GM12872 (cell line): Measurements from ENCODE around the gene SNAPC4.

Experiments used
- CTCF ChIP-seq: IDR thresholded peaks from 3 replicates; pipeline ENCODE4 v1.5.1; 2011; ENCODE audit warnings: low read depth, mild to moderate bottlenecking, low read length, moderate library complexity; ENCODE audit not compliant: insufficient read depth

SNAPC4 gene

DNA sequence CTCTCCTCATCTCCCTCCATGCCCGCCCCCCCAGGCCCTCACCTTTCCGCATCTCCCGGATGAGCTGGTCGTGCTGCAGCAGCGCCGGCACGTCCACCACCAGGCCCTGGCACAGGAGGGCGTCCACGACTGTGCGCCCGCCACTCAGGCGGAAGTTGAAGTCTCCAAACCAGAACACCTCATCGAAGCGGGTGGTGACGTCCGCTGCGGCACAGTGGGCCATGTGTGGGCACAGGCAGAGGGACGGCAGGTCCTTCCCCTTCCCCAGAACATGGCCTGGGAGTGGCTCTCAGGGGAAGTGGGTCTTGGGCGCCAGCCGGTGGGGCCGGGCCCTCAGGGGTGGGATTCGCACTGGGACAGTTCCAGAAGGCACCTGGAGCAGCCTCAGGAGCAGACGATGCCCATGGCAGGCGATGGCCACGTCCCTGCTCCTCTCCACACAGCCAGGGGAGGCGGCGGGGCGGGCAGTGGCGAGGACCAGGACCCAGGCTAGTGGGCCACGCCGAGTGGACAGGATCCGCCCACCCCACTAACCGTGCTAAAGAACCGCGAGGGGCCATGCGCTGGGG is 31.9 kb upstream of the SNAPC4 start:
- no peak for TF ChIP-seq CTCF

DNA sequence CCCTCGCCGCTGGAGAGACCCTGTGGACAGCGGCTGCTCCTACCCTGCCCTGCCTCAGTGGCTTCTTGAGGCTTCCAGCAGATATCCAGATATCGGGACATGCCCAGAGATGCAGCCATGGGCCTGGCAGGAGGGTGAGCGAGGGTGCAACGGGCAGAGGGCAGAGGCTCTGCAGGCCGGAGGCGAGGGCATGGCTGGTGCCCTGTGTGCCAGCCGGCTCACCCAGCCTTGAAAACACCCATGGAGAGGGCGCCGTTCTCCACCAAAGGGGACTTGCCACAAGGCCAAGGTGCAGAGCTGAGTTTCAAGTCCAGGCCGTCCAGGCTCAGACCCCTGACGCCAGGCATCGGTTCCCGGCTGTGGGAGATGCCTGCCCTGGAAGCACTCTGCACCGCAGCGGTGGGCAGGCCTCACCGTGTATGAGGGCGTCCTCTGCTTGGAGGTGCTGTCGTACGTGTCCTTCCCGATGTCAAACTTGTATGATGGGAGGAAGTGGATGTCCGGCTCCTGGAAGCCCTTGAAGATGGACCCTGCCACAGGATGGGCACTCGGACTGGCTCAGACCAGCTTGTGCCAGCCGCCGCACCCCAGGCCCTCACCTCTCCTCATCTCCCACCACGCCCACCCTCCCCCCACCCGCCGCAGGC is 30.7 kb upstream of the SNAPC4 start:
- TF ChIP-seq CTCF, result no peak

DNA sequence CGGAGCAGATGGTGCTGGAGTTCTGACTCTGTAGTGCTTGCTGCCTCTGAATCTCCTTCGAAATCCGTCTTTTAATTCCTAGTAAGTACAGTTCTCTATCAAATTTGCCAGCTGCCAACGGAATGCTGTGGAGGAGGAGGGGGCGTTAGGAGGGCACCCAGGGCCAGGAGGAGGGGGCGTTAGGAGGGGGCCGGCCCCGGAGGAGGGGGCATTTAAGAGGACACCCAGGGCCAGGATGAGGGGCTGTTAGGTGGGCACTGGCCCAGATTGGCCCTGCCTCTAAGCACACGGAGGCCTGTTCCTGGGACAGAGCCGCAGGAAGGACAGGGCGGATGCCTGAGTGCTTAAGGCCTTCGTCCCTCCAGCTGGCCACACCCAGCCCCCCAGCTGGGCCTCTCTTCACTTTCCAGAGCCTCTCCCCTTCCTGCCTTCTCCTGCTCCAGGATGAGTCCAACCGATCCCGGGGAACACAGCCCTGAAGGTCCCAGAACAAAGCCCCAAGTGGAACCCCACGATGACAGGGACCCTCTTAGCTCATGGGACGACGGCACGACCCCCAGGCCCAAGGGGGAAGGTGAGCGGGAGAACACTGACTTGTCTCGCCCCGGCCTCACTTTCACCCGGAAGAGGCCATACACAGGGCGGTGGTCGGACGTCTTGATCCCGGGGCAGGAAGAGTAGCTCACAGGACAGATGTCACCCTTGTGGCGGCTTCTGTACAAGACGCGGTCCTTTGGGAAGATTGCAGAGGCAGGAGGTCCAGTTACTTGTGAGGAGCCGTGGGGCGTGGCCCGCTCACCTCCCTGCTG is 29.9 kb upstream of the SNAPC4 start:
- TF ChIP-seq CTCF, result no peak

DNA sequence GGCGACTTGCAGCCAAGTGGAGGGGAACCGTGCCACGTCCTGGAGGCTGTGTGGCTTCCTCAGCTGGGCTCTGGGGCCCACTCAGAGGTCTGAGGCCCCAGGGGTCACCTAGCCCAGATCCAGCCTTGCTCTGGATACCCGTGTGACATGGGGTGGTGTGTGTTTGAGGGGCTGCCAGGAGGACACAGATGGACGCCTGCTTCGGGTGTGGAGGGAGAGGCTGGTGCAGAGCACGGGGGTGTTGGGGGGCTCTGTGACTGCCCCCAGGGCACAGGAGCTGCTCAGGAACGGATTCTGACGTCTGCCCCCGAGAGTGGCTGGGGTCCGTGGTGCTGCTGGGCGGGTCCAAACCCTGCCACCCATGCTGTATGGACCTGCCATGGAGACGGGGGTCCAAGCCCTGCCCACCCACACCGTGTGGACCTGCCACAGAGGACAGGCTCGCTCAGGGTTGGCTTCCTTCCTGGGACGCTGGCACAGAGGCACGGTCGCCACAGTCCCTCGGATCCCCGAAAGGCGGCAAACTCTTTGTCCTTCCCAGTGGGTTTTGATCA is 29.2 kb upstream of the SNAPC4 start:
- no peak for TF ChIP-seq CTCF

- no peak for TF ChIP-seq CTCF
Observed at GRCh38 chr9:136426787-136427186, 26.8 kb upstream of the SNAPC4 start.

GRCh38 chr9:136424750-136425362 is 24.9 kb upstream of the SNAPC4 start:
- no peak for TF ChIP-seq CTCF
